ENCODE data around the gene PJA2. TPM values are rescaled to one million over a fixed set of nuclear protein-coding genes. Genes with fewer than 3 reads are reported as not detected.
A peak's percentile ranks its signal among the peaks of the same experiment; 100 is the strongest.

Gene PJA2
- total and polyA plus RNA-seq, 9 of the 15 experiments (the other 6 are each of a cell fraction or from before 2014, with no cell fraction given), result 25.1 to 82.1 (median 50.1) TPM

GRCh38 chr5:109409844-109410388 lies at the start of gene PJA2 (continued):
- TF ChIP-seq ZNF707 (CRISPR knock-in tag; conservative IDR thresholded peaks at IDR 0.05), result no peak
- TF ChIP-seq ZNF764 (CRISPR knock-in tag; IDR thresholded peaks at IDR 0.05; ENCODE audit: low read depth), result no peak
- TF ChIP-seq ZBTB26 (CRISPR knock-in tag; IDR thresholded peaks at IDR 0.05), result no peak
- TF ChIP-seq HDAC8 (tag; IDR thresholded peaks at IDR 0.05), result no peak
- TF ChIP-seq ATF7 (IDR thresholded peaks at IDR 0.05), result peak; percentile 84; the same call in 1 of the 2 replicates
- 0 out of 2 replicates have a peak, but pooled peaks have one; percentile 1 for TF ChIP-seq TCF3 (CRISPR knock-in tag; IDR thresholded peaks at IDR 0.05)
- no peak for TF ChIP-seq PREB (CRISPR knock-in tag; IDR thresholded peaks at IDR 0.05)
- no peak for TF ChIP-seq ZNF224 (CRISPR knock-in tag; IDR thresholded peaks at IDR 0.05)
- no peak for TF ChIP-seq ZNF24 (IDR thresholded peaks at IDR 0.05)
- no peak for TF ChIP-seq ARID2 (IDR thresholded peaks at IDR 0.05)
- no peak for TF ChIP-seq SAFB2 (IDR thresholded peaks at IDR 0.05; ENCODE audit: borderline replicate concordance, low read depth, low read length, severe bottlenecking)
- TF ChIP-seq ZNF146 (CRISPR knock-in tag; IDR thresholded peaks at IDR 0.05; ENCODE audit: unreplicated experiment), result no peak
- no peak for TF ChIP-seq PHF21A (IDR thresholded peaks at IDR 0.05; ENCODE audit: borderline replicate concordance, low read depth)
- TF ChIP-seq RB1 (IDR thresholded peaks at IDR 0.05; ENCODE audit: low read depth), result peak; percentile 15; the same call in 1 of the 2 replicates
- TF ChIP-seq GMEB1 (CRISPR knock-in tag; IDR thresholded peaks at IDR 0.05), result no peak
- peak; percentile 65 for TF ChIP-seq CTBP1 (IDR thresholded peaks at IDR 0.05; ENCODE audit: borderline replicate concordance)
- no peak for TF ChIP-seq ZFX (CRISPR knock-in tag; IDR thresholded peaks at IDR 0.05)
- no peak for TF ChIP-seq MYC (IDR thresholded peaks at IDR 0.05; ENCODE audit: low read depth, low read length)
- no peak for TF ChIP-seq MYC (CRISPR knock-in tag; IDR thresholded peaks at IDR 0.05; ENCODE audit: borderline replicate concordance, low read depth)
- TF ChIP-seq HEY1 (CRISPR knock-in tag; IDR thresholded peaks at IDR 0.05; ENCODE audit: borderline replicate concordance), result no peak
- peak; percentile 28 to 33 (median 31); a peak in 4 of 6 replicates for TF ChIP-seq CTCF (IDR thresholded peaks at IDR 0.05 in 2 of 3, conservative IDR thresholded peaks at IDR 0.05 in 1 of 3; ENCODE audit: insufficient read depth in 2 of 3, low read depth in 1 of 3, low read length in 3 of 3)
- TF ChIP-seq CBX8 (IDR thresholded peaks at IDR 0.05; ENCODE audit: borderline replicate concordance, extremely low read depth, low read depth, low read length, poor library complexity, severe bottlenecking), result no peak
- no peak for TF ChIP-seq NR4A1 (CRISPR knock-in tag; IDR thresholded peaks at IDR 0.05)
- no peak for TF ChIP-seq NR4A1 (tag; IDR thresholded peaks at IDR 0.05)
